ENCODE measurements around the gene SERPINE1. TPM values are rescaled to one million over a fixed set of nuclear protein-coding genes. Genes with fewer than 3 reads are reported as not detected.
A peak's percentile ranks its signal among the peaks of the same experiment; 100 is the strongest.
"Not testable (repeated sequence)": the region's sequence is repeated elsewhere in the genome, so short reads cannot be mapped to it uniquely, and the experiment has no call there.

The SERPINE1 gene
- total RNA-seq, 3 donors from 2014 or later = 0.55 to 2.9 (median 1.6) TPM

- DNase-seq (no peak), ATAC-seq (no peak)
- Histone ChIP-seq H3K4me3 (no peak overlapping the region), H3K9me3 (no peaks in the 10 kb centered on the region), H3K36me3 (ENCODE audit: low read depth) (no peaks in the 10 kb centered on the region), H3K4me1 (ENCODE audit: low read depth) (no peaks in the 10 kb centered on the region)
- TF ChIP-seq CTCF (IDR thresholded peaks at IDR 0.05) = no peak
- intact Hi-C loops (cut with DNase I, micrococcal nuclease) = no loop called here
Measured at GRCh38 chr7:101104799-101105198, 22.1 kb upstream of the SERPINE1 start.

GRCh38 chr7:101105248-101105647, 21.7 kb upstream of the SERPINE1 start:
- DNase-seq; H3K36me3 ChIP-seq (ENCODE audit: low read depth); intact Hi-C loops (cut with DNase I, micrococcal nuclease); H3K9me3 ChIP-seq; H3K4me1 ChIP-seq (ENCODE audit: low read depth); H3K4me3 ChIP-seq; ATAC-seq: not testable (repeated sequence)

GRCh38 chr7:101106386-101106785, 20.5 kb upstream of the SERPINE1 start:
- ATAC-seq (no peak), DNase-seq (no peak)
- no peaks in the 10 kb centered on the region for H3K9me3 ChIP-seq
- intact Hi-C loops (cut with DNase I, micrococcal nuclease) = no loop called here
- H3K4me1 ChIP-seq (ENCODE audit: low read depth) = no peaks in the 10 kb centered on the region
- no peak for TF ChIP-seq CTCF (IDR thresholded peaks at IDR 0.05)
- H3K36me3 ChIP-seq (ENCODE audit: low read depth) = no peaks in the 10 kb centered on the region
- no peak overlapping the region for H3K4me3 ChIP-seq

- Histone ChIP-seq H3K9me3 (no peaks in the 10 kb centered on the region), H3K36me3 (ENCODE audit: low read depth) (no peaks in the 10 kb centered on the region), H3K4me3 (no peak overlapping the region), H3K4me1 (ENCODE audit: low read depth) (no peaks in the 10 kb centered on the region)
- TF ChIP-seq CTCF (IDR thresholded peaks at IDR 0.05) = no peak
- intact Hi-C loops (cut with DNase I, micrococcal nuclease) = no loop called here
- ATAC-seq (peak; percentile 35), DNase-seq (no peak)
Measured at GRCh38 chr7:101108330-101108857, 18.5 kb upstream of the SERPINE1 start.

- DNase-seq (no peak), ATAC-seq (no peak)
- TF ChIP-seq CTCF (IDR thresholded peaks at IDR 0.05) = no peak
- no peaks in the 10 kb centered on the region for H3K9me3 ChIP-seq
- intact Hi-C loops (cut with DNase I, micrococcal nuclease) = no loop called here
- no peaks in the 10 kb centered on the region for H3K36me3 ChIP-seq (ENCODE audit: low read depth)
- H3K4me3 ChIP-seq = no peak overlapping the region
- H3K4me1 ChIP-seq (ENCODE audit: low read depth) = no peaks in the 10 kb centered on the region
Measured at GRCh38 chr7:101108961-101109360, 17.9 kb upstream of the SERPINE1 start.

GRCh38 chr7:101109368-101109767, 17.5 kb upstream of the SERPINE1 start:
- Histone ChIP-seq H3K36me3 (ENCODE audit: low read depth) (no peaks in the 10 kb centered on the region), H3K4me3 (no peak overlapping the region), H3K9me3 (no peaks in the 10 kb centered on the region), H3K4me1 (ENCODE audit: low read depth) (no peaks in the 10 kb centered on the region)
- TF ChIP-seq CTCF (IDR thresholded peaks at IDR 0.05) = no peak
- DNase-seq (no peak), ATAC-seq (no peak)
- intact Hi-C loops (cut with DNase I, micrococcal nuclease) = no loop called here

Measured in mucosa of descending colon (tissue), 3 donors.